ENCODE data around the gene PLXNA1. TPM values are rescaled to one million over a fixed set of nuclear protein-coding genes. Genes with fewer than 3 reads are reported as not detected.

Gene PLXNA1
- total RNA-seq, 2 donors from 2014 or later: 7.1 to 9.3 TPM

DNA sequence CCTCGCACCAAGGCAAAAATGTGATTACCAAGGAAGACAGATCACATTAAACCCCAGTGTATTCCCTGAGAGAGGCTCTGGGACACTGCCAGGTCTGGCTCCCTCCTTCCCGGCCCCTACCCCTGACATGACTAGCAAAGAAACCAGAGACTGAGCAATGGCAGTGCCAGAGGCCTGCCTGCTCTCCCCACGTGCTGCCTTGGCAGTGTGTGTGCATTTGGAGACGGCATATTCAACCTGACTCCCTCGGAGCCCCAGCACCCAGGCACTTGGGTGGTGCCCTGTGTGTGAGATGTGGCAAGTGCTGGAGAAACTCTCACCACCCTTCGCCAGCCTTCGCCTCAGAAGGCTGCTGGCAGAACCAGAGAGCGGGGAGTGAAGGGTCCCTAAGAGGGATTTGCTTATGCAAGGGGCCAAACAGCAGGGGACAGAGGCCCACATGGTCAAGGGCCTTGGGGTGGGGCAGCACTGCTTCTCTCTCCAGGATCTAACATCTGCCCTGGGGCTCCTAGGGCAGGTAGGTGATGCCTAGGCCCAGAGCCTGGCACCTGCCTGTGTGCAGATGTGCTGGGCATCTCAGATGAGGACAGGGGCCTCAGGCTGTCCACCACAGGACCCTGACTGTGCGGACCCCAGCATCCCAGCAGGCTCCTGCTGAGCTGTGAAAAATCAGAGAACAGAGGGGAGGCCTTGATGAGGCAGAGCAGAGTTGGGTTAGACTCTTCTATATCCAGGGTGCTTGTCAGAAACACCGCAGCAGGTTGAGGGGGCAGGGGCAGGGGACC is 23.6 kb upstream of the PLXNA1 start:
- no peak overlapping the region for H3K4me3 Mint-ChIP-seq
- H3K27me3 Mint-ChIP-seq: no peaks in the 10 kb centered on the region
- H3K36me3 Mint-ChIP-seq (ENCODE audit: low read depth): no peaks in the 10 kb centered on the region
- ATAC-seq (replicated peaks): no peak
- peak overlapping the region; percentile 28 for H3K27ac Mint-ChIP-seq
- H3K9me3 Mint-ChIP-seq: no peaks in the 10 kb centered on the region
- H3K4me1 Mint-ChIP-seq: no peaks in the 10 kb centered on the region

DNA sequence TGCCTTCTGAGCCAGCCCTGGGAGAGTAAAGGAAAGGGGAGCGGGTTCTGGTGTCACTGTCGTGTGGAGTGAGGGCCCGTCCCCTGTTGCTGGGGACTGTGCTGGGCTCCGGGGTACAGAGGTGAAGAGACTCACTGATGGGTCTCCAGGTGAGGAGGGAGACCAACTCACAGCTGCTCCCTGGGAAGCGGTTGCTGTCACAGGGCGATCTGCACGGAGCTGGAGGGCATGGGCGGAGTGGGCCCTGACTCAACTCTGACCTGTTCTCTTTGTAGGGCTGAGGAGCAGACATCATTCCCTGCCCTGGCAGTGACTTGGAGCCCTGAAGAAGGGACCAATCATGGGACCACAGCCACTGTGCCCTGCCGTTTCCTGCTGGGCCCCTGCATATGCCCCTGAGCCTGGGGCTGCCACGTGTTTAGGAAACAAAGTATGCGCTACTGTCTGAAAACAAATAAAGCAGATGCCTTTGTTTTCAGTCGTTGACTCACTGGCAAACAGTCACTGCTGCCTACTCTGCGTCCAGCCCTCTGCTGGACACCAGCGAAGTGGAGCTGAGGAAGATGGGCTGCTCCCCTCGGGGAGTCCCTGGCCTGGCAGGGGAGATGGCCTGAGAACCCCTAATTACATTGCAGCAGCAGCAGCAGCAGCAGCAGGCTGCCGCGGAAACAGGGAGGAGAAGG is 22.9 kb upstream of the PLXNA1 start:
- Mint-ChIP-seq H3K4me3 (no peak overlapping the region), H3K36me3 (ENCODE audit: low read depth) (no peaks in the 10 kb centered on the region), H3K27ac (no peak overlapping the region), H3K4me1 (no peaks in the 10 kb centered on the region), H3K9me3 (no peaks in the 10 kb centered on the region), H3K27me3 (no peaks in the 10 kb centered on the region)
- ATAC-seq (replicated peaks): no peak

GRCh38 chr3:126960604-126960995 is 22.3 kb upstream of the PLXNA1 start:
- H3K27ac Mint-ChIP-seq: no peak overlapping the region
- no peak for ATAC-seq (replicated peaks)
- no peaks in the 10 kb centered on the region for H3K27me3 Mint-ChIP-seq
- H3K9me3 Mint-ChIP-seq: no peaks in the 10 kb centered on the region
- H3K4me3 Mint-ChIP-seq: no peak overlapping the region
- no peaks in the 10 kb centered on the region for H3K4me1 Mint-ChIP-seq
- no peaks in the 10 kb centered on the region for H3K36me3 Mint-ChIP-seq (ENCODE audit: low read depth)

GRCh38 chr3:126961191-126961790 is 21.6 kb upstream of the PLXNA1 start:
- no peaks in the 10 kb centered on the region for H3K36me3 Mint-ChIP-seq (ENCODE audit: low read depth)
- no peaks in the 10 kb centered on the region for H3K9me3 Mint-ChIP-seq
- H3K4me3 Mint-ChIP-seq: no peak overlapping the region
- H3K27me3 Mint-ChIP-seq: no peaks in the 10 kb centered on the region
- H3K4me1 Mint-ChIP-seq: no peaks in the 10 kb centered on the region
- ATAC-seq (replicated peaks): no peak
- no peak overlapping the region for H3K27ac Mint-ChIP-seq

GRCh38 chr3:126961791-126962461 is 21.0 kb upstream of the PLXNA1 start:
- H3K36me3 Mint-ChIP-seq (ENCODE audit: low read depth): no peaks in the 10 kb centered on the region
- no peaks in the 10 kb centered on the region for H3K27me3 Mint-ChIP-seq
- H3K27ac Mint-ChIP-seq: no peak overlapping the region
- H3K9me3 Mint-ChIP-seq: no peaks in the 10 kb centered on the region
- no peaks in the 10 kb centered on the region for H3K4me1 Mint-ChIP-seq
- no peak for ATAC-seq (replicated peaks)
- no peak overlapping the region for H3K4me3 Mint-ChIP-seq

GRCh38 chr3:126962756-126963155 is 20.2 kb upstream of the PLXNA1 start:
- H3K9me3 Mint-ChIP-seq: no peaks in the 10 kb centered on the region
- H3K36me3 Mint-ChIP-seq (ENCODE audit: low read depth): no peaks in the 10 kb centered on the region
- no peaks in the 10 kb centered on the region for H3K27me3 Mint-ChIP-seq
- no peak overlapping the region for H3K4me3 Mint-ChIP-seq
- H3K4me1 Mint-ChIP-seq: no peaks in the 10 kb centered on the region
- no peak overlapping the region for H3K27ac Mint-ChIP-seq
- ATAC-seq (replicated peaks): no peak

DNA sequence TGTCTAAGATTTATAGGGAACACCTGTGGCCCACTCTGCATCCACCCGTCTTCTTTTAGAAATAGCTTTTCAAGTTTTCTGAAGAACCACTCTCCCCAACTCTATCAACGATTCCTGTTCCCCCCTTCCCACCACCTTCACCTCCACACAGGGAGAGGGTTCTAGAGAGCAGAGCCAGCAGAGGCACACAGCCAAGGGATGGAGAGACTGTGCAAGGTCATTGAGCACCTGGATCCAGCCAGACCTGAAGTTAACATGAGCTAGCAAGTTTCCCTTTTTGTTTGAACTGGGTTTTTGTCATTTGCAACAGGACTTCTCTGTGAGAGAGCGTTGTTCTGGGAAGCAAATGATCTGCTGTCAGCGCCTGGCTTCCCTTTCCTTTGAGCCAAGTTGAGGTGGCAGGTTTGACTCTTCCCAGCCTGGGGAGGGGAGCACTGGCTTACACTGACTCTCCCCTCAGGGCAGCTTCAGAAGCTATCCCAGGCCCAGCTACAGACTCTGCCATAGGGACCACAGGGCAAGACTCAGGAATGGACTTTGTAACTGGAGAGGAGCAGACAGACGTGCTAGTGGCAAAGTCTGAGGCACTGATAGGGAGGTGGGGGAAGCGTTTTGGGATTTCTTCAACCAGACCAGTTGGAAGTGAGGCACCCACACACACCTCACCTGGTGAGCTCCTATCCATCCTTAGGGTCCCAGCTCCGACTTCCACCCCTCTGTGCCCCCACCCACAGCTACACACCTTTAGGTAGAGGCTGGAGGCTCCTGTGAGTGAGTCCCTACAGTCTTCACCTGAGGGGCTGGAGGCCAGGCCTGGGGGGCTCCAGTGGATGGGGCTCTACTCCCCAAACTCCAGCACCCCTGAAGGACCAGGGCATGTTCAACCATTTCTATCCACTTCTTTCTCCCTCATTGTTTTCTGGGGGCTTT is 19.4 kb upstream of the PLXNA1 start:
- no peaks in the 10 kb centered on the region for H3K36me3 Mint-ChIP-seq (ENCODE audit: low read depth)
- H3K27me3 Mint-ChIP-seq: no peaks in the 10 kb centered on the region
- H3K4me1 Mint-ChIP-seq: no peaks in the 10 kb centered on the region
- no peak overlapping the region for H3K27ac Mint-ChIP-seq
- ATAC-seq (replicated peaks): no peak
- no peaks in the 10 kb centered on the region for H3K9me3 Mint-ChIP-seq
- no peak overlapping the region for H3K4me3 Mint-ChIP-seq

DNA sequence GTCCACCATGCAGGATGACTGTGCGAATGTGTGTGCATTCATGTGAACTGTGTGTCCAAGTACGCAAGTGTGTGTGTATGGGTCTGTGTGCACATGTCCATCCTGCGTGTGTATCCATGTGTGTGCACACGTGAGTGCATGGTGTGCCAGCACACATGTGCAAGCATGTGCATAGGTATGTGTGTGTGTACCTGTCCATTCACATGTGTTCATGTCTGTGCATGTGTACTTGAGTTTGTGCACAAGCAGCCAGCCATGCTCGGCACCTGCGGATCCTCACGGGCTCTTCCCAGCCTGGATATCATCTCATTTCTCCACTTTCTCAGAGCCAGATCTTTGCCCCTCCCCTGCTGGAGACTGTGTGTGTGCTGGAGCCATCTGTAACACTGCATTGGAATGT is 18.7 kb upstream of the PLXNA1 start:
- H3K27me3 Mint-ChIP-seq: no peaks in the 10 kb centered on the region

GRCh38 chr3:126964950-126965349 is 18.0 kb upstream of the PLXNA1 start:
- H3K27me3 Mint-ChIP-seq: no peaks in the 10 kb centered on the region
- ATAC-seq (replicated peaks): no peak
- no peaks in the 10 kb centered on the region for H3K4me1 Mint-ChIP-seq
- H3K9me3 Mint-ChIP-seq: no peaks in the 10 kb centered on the region
- no peak overlapping the region for H3K4me3 Mint-ChIP-seq
- no peaks in the 10 kb centered on the region for H3K36me3 Mint-ChIP-seq (ENCODE audit: low read depth)
- H3K27ac Mint-ChIP-seq: no peak overlapping the region

More for the DNA sequence above, 18.7 kb upstream of the PLXNA1 start:
- H3K36me3 Mint-ChIP-seq (ENCODE audit: low read depth): no peaks in the 10 kb centered on the region
- no peak for ATAC-seq (replicated peaks)
- H3K4me1 Mint-ChIP-seq: no peaks in the 10 kb centered on the region
- no peak overlapping the region for H3K27ac Mint-ChIP-seq
- no peak overlapping the region for H3K4me3 Mint-ChIP-seq
- no peaks in the 10 kb centered on the region for H3K9me3 Mint-ChIP-seq

GRCh38 chr3:126965526-126966080 is 17.3 kb upstream of the PLXNA1 start:
- no peak overlapping the region for H3K4me3 Mint-ChIP-seq
- peaks cover 3% of the 10 kb centered on the region for H3K27me3 Mint-ChIP-seq
- H3K27ac Mint-ChIP-seq: no peak overlapping the region
- no peaks in the 10 kb centered on the region for H3K4me1 Mint-ChIP-seq
- H3K36me3 Mint-ChIP-seq (ENCODE audit: low read depth): no peaks in the 10 kb centered on the region
- no peak for ATAC-seq (replicated peaks)
- no peaks in the 10 kb centered on the region for H3K9me3 Mint-ChIP-seq

GRCh38 chr3:126967386-126967785 is 15.5 kb upstream of the PLXNA1 start:
- Mint-ChIP-seq H3K9me3 (no peaks in the 10 kb centered on the region), H3K4me3 (no peak overlapping the region), H3K36me3 (ENCODE audit: low read depth) (no peaks in the 10 kb centered on the region), H3K27me3 (peaks cover 3% of the 10 kb centered on the region), H3K4me1 (no peaks in the 10 kb centered on the region), H3K27ac (no peak overlapping the region)
- no peak for ATAC-seq (replicated peaks)

DNA sequence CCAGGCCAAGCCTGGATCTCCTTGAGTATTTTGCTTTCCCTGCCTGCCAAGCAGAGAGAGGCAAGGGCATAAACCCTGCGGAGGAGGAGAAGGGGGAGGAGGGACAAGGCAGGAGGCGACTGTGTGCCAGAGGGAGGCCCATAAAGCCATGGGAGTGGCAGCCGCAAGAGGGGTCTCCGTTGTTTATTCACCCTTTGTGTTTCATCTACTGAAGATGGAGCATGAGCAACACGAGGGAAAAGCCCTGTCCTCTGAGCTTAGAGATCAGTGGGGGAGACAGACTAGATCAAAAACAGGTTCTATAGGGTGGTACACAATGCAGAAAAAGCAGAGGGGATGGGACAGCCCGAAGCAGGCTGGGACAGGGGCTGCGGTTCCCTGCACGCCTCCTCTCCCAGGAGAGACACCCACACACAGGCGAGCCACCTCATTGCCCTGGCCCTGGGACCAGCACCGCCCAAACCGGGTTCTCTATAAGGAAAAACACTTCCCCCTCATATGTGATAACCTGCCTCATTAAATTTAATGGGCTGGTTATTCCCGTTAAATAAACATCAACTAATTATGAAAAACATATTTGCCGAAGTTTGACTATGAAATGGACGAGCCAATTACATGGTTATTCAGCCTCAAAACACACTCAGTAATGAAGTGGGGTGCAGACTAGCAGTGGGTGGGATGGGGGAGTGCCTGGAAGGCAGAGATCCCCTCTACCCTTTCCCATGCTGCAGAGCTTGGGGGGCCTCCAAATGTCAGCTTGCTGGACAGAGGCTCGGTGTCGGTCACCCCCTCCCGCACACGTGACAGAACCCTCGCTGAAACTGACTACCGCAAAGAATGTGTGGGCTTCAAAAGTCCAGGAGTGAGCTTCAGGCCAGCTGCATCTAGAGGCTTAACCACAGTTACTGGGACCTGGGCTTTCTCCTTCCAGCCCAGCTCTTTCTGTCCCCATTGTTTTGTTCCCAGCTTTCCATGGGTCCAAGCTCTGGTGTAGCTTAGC is 14.2 kb upstream of the PLXNA1 start:
- H3K27ac Mint-ChIP-seq: no peak overlapping the region
- H3K4me1 Mint-ChIP-seq: no peaks in the 10 kb centered on the region
- ATAC-seq (replicated peaks): no peak
- H3K36me3 Mint-ChIP-seq (ENCODE audit: low read depth): no peaks in the 10 kb centered on the region
- peaks cover 3% of the 10 kb centered on the region for H3K27me3 Mint-ChIP-seq
- H3K9me3 Mint-ChIP-seq: no peaks in the 10 kb centered on the region
- H3K4me3 Mint-ChIP-seq: no peak overlapping the region

DNA sequence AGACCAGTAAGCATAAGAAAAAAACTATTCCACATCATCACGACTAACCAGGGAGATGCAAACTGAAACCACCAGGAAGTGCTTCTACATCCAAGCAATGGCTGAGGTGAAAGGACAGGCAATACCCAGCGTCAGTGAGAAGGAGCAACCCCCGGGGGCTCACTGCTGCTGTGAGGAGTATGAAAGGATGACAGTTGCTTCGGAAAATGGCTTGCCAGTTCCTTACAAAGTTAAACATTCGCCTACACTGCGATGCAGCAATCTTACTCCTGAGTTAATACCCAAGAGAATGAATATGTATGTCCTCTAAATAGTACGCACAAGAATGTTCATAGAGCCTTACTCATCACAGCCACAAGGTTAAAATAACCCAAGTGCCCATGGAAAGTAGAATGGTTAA is 13.3 kb upstream of the PLXNA1 start:
- Mint-ChIP-seq H3K27me3 (peaks cover 3% of the 10 kb centered on the region), H3K4me1 (no peaks in the 10 kb centered on the region), H3K4me3 (no peak overlapping the region), H3K27ac (no peak overlapping the region), H3K9me3 (peaks cover 6% of the 10 kb centered on the region), H3K36me3 (ENCODE audit: low read depth) (no peaks in the 10 kb centered on the region)
- no peak for ATAC-seq (replicated peaks)
